ENCODE measurements around the gene KRTAP10-8. TPM values are rescaled to one million over a fixed set of nuclear protein-coding genes. Genes with fewer than 3 reads are reported as not detected.

Gene KRTAP10-8
- total RNA-seq, 1 experiment from 2014 or later: not detected

GRCh38 chr21:44614161-44614631 lies 2.3 kb downstream of the KRTAP10-8 start:
- intact Hi-C loops (cut with micrococcal nuclease; ENCODE audit: unreplicated experiment) (no loop called here), in situ Hi-C loops (cut with HindIII; ENCODE audit: low pct_unique_long_range_greater_than_20kb, low sequenced_read_pairs) (no loop called here)
- Histone ChIP-seq H3K27ac (ENCODE audit: low read length) (no peak overlapping the region), H3K9me3 (ENCODE audit: control insufficient read depth, insufficient read depth, low read depth, low read length) (peaks cover 2% of the 10 kb centered on the region; the same call in 1 of the 2 replicates), H3K4me3 (ENCODE audit: low read depth in 2 of 2, low read length in 2 of 2) (no peak overlapping the region), H3K4me1 (ENCODE audit: control insufficient read depth, insufficient read depth, low read length) (no peaks in the 10 kb centered on the region), H3K27me3 (ENCODE audit: control insufficient read depth, insufficient read depth, low read length) (no peaks in the 10 kb centered on the region), H3K36me3 (ENCODE audit: control insufficient read depth, insufficient read depth, low read length) (no peaks in the 10 kb centered on the region)
- TF ChIP-seq TCF7L2 (IDR thresholded peaks at IDR 0.05; ENCODE audit: low read depth, low read length): no peak
- TF ChIP-seq SIN3A (IDR thresholded peaks at IDR 0.05; ENCODE audit: borderline replicate concordance, insufficient read depth, low read depth, low read length): no peak
- no peak for TF ChIP-seq POLR2AphosphoS5 (IDR thresholded peaks at IDR 0.05; ENCODE audit: low read depth, low read length)
- TF ChIP-seq CTCF (IDR thresholded peaks at IDR 0.05): no peak
- TF ChIP-seq REST (IDR thresholded peaks at IDR 0.05; ENCODE audit: insufficient read depth in 1 of 2, low read depth in 2 of 2, low read length in 1 of 2): no peak
- DNase-seq (ENCODE audit: low read depth, low spot score): no peak
- ATAC-seq: no peak
- no TSS peak for BruUV-seq (replicated peaks)
- POLR2A ChIA-PET: no interaction called here
- CTCF ChIA-PET: no interaction called here

GRCh38 chr21:44614961-44615391 lies 3.1 kb downstream of the KRTAP10-8 start:
- Histone ChIP-seq H3K9me3 (ENCODE audit: control insufficient read depth, insufficient read depth, low read depth, low read length) (no peaks in the 10 kb centered on the region; the same call in 1 of the 2 replicates), H3K36me3 (ENCODE audit: control insufficient read depth, insufficient read depth, low read length) (no peaks in the 10 kb centered on the region), H3K4me3 (ENCODE audit: low read depth in 2 of 2, low read length in 2 of 2) (no peak overlapping the region), H3K27me3 (ENCODE audit: control insufficient read depth, insufficient read depth, low read length) (no peaks in the 10 kb centered on the region), H3K27ac (ENCODE audit: low read length) (no peak overlapping the region), H3K4me1 (ENCODE audit: control insufficient read depth, insufficient read depth, low read length) (no peaks in the 10 kb centered on the region)
- BruUV-seq (replicated peaks): no TSS peak
- in situ Hi-C loops (cut with HindIII; ENCODE audit: low pct_unique_long_range_greater_than_20kb, low sequenced_read_pairs) (no loop called here), intact Hi-C loops (cut with micrococcal nuclease; ENCODE audit: unreplicated experiment) (no loop called here)
- ChIA-PET POLR2A (no interaction called here), CTCF (no interaction called here)
- DNase-seq (ENCODE audit: low read depth, low spot score) (no peak), ATAC-seq (no peak)
- TF ChIP-seq CTCF (IDR thresholded peaks at IDR 0.05): no peak
- no peak for TF ChIP-seq TCF7L2 (IDR thresholded peaks at IDR 0.05; ENCODE audit: low read depth, low read length)
- TF ChIP-seq POLR2AphosphoS5 (IDR thresholded peaks at IDR 0.05; ENCODE audit: low read depth, low read length): no peak
- TF ChIP-seq SIN3A (IDR thresholded peaks at IDR 0.05; ENCODE audit: borderline replicate concordance, insufficient read depth, low read depth, low read length): no peak
- no peak for TF ChIP-seq REST (IDR thresholded peaks at IDR 0.05; ENCODE audit: insufficient read depth in 1 of 2, low read depth in 2 of 2, low read length in 1 of 2)
